Measurements from ENCODE around the gene DUSP5. TPM values are rescaled to one million over a fixed set of nuclear protein-coding genes. Genes with fewer than 3 reads are reported as not detected.

DUSP5 gene
- 10 to 100 TPM; 42.7 to 57.5 TPM for total RNA-seq
- polyA plus RNA-seq (ENCODE audit: insufficient read depth, low read depth, low replicate concordance) = 42.8 TPM
- long read RNA-seq, donor 1, transcript DUSP5-201 (4 exons, 2,557 nt) = major isoform, 14 of 37 reads
- long read RNA-seq, donor 1, partial matches to known transcripts = 23 of 37 reads
- long read RNA-seq, donor 1, other reads (novel, unspliced or antisense) = 0 of 37 reads
- long read RNA-seq, donor 2, transcript DUSP5-201 (4 exons, 2,557 nt) = major isoform, 12 of 12 reads
- long read RNA-seq, donor 2, partial matches to known transcripts = 0 of 12 reads
- long read RNA-seq, donor 2, other reads (novel, unspliced or antisense) = 0 of 12 reads

DNA sequence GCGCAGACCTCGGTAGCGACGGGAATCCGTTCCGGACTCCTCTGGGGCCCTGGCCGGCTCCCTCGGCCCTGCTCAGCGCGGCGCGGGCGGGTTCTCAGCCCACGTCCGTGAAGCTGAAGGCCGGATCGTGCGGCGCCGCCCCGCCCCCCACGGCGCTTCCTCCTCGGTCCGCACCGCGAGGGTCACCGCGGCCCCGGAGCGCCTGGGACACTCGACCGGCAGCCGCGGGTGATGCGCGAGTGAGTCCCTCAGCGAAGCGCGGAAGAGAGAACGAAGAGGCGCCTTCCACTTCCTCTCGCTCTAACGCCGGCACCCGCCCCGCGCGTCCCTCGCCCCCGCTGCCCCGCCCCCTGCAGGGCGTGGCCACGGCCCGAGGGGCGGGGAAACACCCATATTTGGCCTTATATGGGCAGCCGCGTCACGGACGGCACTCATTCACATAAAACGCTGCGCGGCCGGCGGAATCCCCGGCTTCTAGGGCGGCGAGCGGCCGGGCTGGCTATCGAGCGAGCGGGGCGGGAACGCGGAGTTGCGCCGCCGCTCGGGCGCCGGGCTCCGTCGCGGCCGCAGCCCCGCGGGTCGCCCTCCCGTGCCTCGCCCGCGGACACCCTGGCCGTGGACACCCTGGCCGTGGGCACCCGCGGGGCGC lies at the start of gene DUSP5:
Gene DUSP5 (plus strand): TSS at position 470 of the 649 bp plus-strand sequence. CDS start 215 bp downstream, outside the sequence.
- H3K27me3 ChIP-seq = no peaks in the 10 kb centered on the region
- H3K36me3 ChIP-seq (ENCODE audit: low read depth, missing control alignments) = no peaks in the 10 kb centered on the region
- peak; percentile 85 for TF ChIP-seq POLR2A (IDR thresholded peaks at IDR 0.05)
- no peak for TF ChIP-seq CTCF (IDR thresholded peaks at IDR 0.05)
- H3K4me1 ChIP-seq = peaks cover 42% of the 10 kb centered on the region
- 0 to 3% methylated on average over 6 to 96 of the region's 98 CpGs for WGBS, 2 donors
- intact Hi-C loops (cut with DNase I; ENCODE audit: low total_unique reads) = no loop called here
- DNase-seq = peak; percentile 96
- H3K27ac ChIP-seq = peak within 1 kb of the TSS; percentile 83 to 93
- no peaks in the 10 kb centered on the region for H3K9me3 ChIP-seq
- peak within 1 kb of the TSS; percentile 66 to 96 for H3K4me3 ChIP-seq

- no peak overlapping the region for H3K4me3 ChIP-seq
- H3K36me3 ChIP-seq (ENCODE audit: low read depth, missing control alignments) = no peaks in the 10 kb centered on the region
- TF ChIP-seq POLR2A (IDR thresholded peaks at IDR 0.05) (no peak), CTCF (IDR thresholded peaks at IDR 0.05) (no peak)
- no peak for DNase-seq
- intact Hi-C loops (cut with DNase I; ENCODE audit: low total_unique reads) = no loop called here
- no peak overlapping the region for H3K27ac ChIP-seq
- no peaks in the 10 kb centered on the region for H3K4me1 ChIP-seq
- no peaks in the 10 kb centered on the region for H3K27me3 ChIP-seq
- H3K9me3 ChIP-seq = no peaks in the 10 kb centered on the region
- 86 to 91% methylated on average over 3 of the region's 3 CpGs for WGBS, 2 donors
These were observed 48.9 kb upstream of the DUSP5 start for GRCh38 chr10:110448682-110449418.

GRCh38 chr10:110455446-110455845 lies 42.3 kb upstream of the DUSP5 start:
- 59 to 60% methylated on average over 3 of the region's 3 CpGs for WGBS, 2 donors
- no peak overlapping the region for H3K4me3 ChIP-seq
- DNase-seq = no peak
- no peaks in the 10 kb centered on the region for H3K9me3 ChIP-seq
- no peaks in the 10 kb centered on the region for H3K4me1 ChIP-seq
- H3K27ac ChIP-seq = no peak overlapping the region
- H3K27me3 ChIP-seq = no peaks in the 10 kb centered on the region
- no peaks in the 10 kb centered on the region for H3K36me3 ChIP-seq (ENCODE audit: low read depth, missing control alignments)
- TF ChIP-seq POLR2A (IDR thresholded peaks at IDR 0.05) = no peak
- intact Hi-C loops (cut with DNase I; ENCODE audit: low total_unique reads) = no loop called here

DNA sequence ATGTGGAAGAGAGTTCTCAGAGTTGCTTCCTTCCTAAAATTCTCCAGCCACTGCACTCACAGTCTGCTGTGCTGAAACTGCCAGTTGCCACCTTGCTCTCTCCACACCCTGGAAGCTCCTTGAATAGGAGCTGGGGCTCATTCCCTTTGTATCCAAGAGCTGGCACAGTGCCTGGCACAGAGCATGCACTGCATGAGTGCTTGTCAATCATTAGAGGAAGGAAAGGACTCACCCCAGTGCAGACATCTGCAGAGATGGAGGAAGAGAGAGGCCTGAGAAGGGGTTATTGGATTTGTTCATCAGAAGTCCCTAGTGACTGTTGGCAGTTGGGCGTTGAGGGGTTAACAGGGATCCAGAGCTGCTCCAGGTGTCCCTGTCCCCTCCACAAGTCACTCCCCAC lies 41.7 kb upstream of the DUSP5 start:
- no peak overlapping the region for H3K27ac ChIP-seq
- no peak for DNase-seq
- no peak overlapping the region for H3K4me3 ChIP-seq
- no peaks in the 10 kb centered on the region for H3K9me3 ChIP-seq
- no peaks in the 10 kb centered on the region for H3K36me3 ChIP-seq (ENCODE audit: low read depth, missing control alignments)
- intact Hi-C loops (cut with DNase I; ENCODE audit: low total_unique reads) = no loop called here
- H3K27me3 ChIP-seq = no peaks in the 10 kb centered on the region
- no peak for TF ChIP-seq CTCF (IDR thresholded peaks at IDR 0.05)
- no peak for TF ChIP-seq POLR2A (IDR thresholded peaks at IDR 0.05)
- no peaks in the 10 kb centered on the region for H3K4me1 ChIP-seq
- 44 to 54% methylated on average over 1 of the region's 1 CpG for WGBS, 2 donors

DNA sequence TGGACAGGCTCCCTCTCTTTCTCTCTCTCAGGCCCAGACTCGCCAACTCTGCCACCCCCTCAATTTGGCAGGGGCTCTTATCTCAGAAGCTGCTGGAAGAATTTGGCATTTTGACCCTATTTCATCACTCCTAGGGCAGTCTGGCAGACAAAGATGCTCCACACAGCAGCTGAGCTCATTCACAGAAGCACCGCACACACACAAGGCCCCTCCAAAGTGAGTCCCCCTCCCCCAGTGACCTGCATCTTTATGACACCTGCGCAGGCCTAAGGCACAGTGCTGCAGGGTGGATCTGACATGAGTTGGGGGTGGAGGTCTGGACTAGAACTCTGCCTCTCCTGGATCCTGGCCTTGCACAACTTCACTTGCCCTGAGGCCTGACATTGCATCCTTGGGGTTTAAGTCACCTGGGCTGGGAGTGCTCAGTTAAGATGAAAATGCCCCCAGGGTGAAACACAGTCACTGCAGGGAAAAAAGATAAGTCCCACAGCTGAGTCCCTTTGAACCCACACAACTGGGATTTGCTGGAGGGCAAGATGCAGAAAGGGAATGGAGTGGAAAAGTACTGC lies 41.1 kb upstream of the DUSP5 start:
- TF ChIP-seq POLR2A (IDR thresholded peaks at IDR 0.05) = no peak
- TF ChIP-seq CTCF (IDR thresholded peaks at IDR 0.05) = no peak
- Histone ChIP-seq H3K27ac (no peak overlapping the region), H3K4me3 (no peak overlapping the region), H3K36me3 (ENCODE audit: low read depth, missing control alignments) (no peaks in the 10 kb centered on the region), H3K4me1 (no peaks in the 10 kb centered on the region), H3K9me3 (no peaks in the 10 kb centered on the region), H3K27me3 (no peaks in the 10 kb centered on the region)
- 48 to 55% methylated on average over 3 of the region's 3 CpGs for WGBS, 2 donors
- DNase-seq = no peak
- intact Hi-C loops (cut with DNase I; ENCODE audit: low total_unique reads) = no loop called here
